ENCODE data around the gene INPP5D.
"Not testable (repeated sequence)": the region's sequence is repeated elsewhere in the genome, so short reads cannot be mapped to it uniquely, and the experiment has no call there.

The INPP5D gene

DNA sequence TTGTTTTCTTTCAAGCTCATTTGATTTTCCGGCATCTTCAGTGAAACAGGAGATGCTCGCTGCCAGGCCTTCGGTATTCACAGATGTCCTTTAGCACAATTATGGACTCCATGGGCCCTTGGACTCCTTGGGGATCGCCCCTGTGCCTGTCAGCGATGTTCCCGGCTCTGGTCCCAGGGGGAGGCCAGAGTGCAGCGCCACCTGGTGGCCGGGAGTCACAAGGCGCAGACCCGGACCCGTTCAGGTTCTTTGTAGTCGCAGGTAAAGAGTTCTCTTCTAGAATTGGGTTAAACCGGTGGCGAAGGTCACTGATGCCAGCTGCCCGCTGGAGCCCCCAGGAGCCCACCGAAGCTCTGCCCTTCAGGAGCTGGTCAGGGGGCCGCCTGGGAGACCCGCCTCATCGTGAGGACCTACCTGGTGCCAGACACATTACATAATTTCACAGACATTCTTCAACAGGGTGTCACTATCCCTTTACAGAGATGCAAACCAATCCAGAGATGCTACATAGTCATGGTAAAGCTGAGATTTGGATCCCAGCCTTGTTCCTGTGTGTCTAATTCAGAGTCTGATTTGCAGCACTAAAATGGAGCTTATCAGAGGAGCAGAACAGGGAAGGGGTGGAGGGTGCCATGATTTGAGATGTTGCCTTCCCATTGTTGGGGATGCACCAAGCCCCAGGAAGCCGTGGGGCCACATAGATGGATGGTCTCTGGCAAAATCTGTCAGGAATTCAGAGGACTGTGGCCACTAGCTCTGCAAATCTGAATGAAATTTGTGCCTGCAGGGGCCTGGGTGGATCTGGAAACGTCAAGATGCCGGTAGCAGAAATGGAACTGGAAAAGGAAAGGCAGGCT lies 6.0 kb upstream of the INPP5D start:
- peak; percentile 65 for DNase-seq (ENCODE audit: low spot score)

DNA sequence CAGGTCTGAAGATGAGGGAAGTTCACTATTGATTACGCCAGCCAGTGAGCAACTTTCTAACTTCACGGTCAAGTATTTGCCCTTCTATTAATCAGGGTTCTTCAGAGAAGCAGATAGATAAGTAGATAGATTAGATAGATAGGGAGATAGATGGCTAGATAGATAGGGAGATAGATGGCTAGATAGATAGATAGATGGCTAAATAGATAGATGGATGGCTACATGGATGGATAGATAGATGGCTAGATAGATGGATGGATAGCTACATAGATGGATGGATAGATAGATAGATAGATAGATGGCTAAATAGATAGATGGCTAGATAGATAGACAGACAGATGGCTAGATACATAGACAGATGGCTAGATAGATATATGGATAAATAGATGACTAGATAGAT lies 4.8 kb upstream of the INPP5D start:
- DNase-seq (ENCODE audit: low spot score): no peak

DNA sequence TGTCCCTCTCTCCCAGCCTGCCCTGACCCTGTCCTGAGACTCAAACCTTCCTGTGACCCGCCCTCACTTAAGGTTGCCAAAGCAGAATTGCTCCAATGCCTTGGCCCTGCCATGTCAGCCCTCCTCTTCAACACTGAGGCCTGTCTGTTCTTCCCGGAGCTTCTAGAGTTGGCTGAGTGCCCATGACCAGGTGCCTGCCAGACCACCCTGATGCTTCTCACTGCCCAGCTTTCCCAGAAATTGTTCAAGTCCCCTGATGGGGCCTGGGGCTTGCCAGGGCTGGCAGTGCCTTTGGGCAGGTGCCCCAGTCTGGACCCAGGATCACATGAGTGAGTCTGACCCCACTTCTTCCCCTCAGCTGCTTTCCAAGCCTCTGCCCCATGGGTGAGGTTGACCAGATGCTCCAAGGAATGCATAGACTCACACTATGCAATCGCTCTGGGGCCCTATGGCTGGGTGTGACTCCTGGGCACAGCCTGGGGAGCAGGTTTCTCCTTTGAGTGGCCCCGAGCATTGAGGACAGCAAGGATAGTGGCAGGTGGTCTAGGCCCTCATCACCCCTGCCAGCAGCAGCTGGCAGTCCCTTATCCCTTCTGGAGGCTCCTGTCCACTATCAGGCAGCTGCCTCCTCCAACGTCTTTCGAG lies 3.1 kb upstream of the INPP5D start:
- peak; percentile 42 for DNase-seq (ENCODE audit: low spot score)

- DNase-seq (ENCODE audit: low spot score): peak; percentile 58
Measured at GRCh38 chr2:233058717-233059546, 1.2 kb upstream of the INPP5D start.

DNA sequence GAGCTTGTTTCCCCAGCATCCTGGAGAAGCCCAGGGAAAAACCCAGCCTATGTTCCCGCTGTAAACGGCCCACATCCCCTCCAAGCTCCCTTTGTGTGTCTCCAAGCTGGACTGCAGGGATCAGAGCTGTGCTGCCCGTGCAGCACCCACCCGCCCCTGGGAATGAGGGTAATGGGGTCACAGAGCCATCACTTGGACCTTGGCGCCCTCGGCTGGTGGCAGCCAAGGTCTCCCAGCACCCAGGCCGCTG lies 670 bp upstream of the INPP5D start:
- no peak for DNase-seq (ENCODE audit: low spot score)

DNA sequence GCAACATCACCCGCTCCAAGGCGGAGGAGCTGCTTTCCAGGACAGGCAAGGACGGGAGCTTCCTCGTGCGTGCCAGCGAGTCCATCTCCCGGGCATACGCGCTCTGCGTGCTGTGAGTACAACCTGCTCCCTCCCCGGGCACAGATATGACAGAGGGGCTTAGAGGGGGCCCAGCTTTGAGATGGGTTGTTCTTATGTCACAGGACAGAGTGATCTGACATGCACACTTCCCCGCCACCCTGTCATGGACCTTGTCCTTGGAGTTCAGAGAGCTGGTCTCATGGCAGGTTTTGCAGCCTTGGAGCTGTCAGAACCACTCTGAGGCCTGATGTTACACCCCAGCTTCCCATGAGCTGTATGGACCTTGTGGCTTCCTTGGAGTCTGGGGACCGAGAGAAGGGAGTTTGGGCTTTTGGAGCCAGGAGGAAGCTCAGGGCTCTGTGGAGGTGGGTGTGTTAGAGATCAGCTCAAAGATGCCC lies 398 bp downstream of the INPP5D start:
- DNase-seq (ENCODE audit: low spot score): no peak

GRCh38 chr2:233060980-233061590 lies 943 bp downstream of the INPP5D start:
- peak; percentile 41 for DNase-seq (ENCODE audit: low spot score)

GRCh38 chr2:233061591-233062450 lies 1.7 kb downstream of the INPP5D start:
- DNase-seq (ENCODE audit: low spot score): peak; percentile 60

GRCh38 chr2:233062451-233062850 lies 2.3 kb downstream of the INPP5D start:
- peak; percentile 18 for DNase-seq (ENCODE audit: low spot score)

DNA sequence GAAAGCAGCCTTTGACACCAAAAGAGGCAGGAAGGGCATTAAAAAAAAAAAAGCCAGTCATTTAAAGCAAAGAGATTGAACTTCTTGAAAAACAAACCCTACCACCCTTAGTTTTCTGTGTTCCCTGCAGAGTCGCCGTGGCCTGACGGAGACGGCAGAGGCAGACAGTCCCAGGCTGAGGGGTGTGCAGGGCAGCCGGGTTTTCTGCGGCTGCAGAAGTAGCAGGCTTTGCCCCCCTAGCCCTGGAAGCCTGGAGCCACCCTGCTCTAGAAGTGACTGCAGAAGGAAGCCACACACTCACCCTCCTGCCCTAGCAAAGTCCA lies 2.8 kb downstream of the INPP5D start:
- no peak for DNase-seq (ENCODE audit: low spot score)

DNA sequence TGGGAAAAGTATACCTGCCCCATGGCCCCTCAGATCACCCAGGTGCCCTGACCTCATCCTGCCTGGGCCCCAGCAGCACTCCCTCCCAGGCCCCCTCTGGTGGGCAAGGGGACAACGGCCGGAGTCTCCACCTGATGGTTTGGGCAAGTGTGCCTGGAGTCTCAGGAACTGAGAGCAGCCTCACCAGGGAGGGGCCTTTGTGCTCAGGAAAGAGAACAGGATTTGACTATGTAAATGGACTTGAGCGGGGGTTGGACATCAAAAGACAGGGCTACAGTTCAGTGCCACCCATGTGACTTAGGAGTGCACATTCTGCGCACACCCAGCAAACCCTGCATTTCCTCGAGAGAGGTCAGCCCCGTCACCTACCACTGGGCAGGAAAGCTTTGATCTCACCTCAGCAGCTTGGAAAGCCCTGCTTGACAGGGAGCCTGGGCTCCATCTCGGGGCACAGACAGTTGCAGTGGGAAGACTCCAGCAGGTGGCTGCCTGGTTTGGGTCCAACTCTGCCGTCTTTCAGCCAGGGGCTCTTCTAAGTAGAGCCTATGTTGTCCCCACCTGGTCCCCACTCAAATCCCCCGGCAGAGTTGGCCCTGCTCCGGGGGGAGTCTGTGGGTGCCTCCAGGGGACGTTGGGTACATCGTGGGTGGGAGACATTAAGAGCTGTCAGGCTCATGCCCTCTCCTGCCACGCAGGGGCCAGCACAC lies 3.3 kb downstream of the INPP5D start:
- DNase-seq (ENCODE audit: low spot score): peak; percentile 54

- DNase-seq (ENCODE audit: low spot score): peak; percentile 67
Measured at GRCh38 chr2:233063976-233064411, 3.9 kb downstream of the INPP5D start.

DNA sequence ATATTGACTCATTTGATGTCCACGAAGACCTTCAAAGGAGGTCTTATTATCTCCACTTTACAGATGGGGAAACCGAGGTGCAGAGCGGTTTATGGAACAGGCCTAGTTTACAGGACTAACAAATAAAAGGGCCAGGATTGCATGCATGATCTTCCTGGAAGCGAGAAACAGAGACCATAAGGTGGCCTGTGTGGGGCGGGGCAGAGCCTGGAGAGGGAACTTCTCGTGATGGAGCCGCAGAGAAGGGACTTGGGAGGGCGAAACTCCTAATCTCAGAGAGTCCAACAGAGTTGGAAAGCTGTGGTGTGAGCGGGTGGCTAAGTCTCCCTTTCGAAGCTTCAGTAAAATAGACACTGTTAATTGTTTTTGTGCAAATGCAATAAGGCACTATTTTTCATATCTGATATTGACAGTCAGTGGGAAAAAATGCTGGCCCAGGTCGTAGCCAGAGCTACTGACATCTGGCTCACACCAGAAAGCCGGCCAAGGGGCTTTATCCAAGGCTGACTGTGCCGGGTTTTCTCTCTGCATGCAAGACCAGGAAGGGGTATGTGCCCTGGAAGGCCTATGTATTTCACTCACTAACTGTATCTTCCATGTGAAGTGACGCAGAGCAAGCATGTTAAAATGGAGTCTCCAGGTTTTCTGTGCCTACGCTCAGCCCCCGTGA lies 4.5 kb downstream of the INPP5D start:
- DNase-seq (ENCODE audit: low spot score): no peak

DNA sequence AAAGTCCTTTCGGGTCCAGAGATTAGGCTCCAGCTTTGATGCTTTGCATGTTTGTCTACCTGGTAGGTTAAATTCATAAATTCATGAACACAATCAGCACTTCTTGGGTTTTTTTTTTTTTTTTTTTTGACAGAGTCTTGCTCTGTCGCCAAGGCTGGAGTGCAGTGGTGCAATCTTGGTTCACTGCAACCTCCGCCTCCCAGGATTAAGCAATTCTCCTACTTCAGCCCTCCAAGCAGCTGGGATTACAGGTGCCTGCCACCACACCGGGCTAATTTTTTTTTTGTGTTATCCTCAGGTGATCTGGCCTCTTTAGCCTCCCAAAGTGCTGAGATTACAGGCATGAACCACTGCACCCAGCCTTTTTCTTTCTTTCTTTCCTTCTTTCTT lies 5.1 kb downstream of the INPP5D start:
- not testable (repeated sequence) for DNase-seq (ENCODE audit: low spot score)

GRCh38 chr2:233065954-233066470 lies 5.9 kb downstream of the INPP5D start:
- no peak for DNase-seq (ENCODE audit: low spot score)

GRCh38 chr2:233068762-233069418 lies 8.7 kb downstream of the INPP5D start:
- no peak for DNase-seq (ENCODE audit: low spot score)

GRCh38 chr2:233072838-233073237 lies 12.7 kb downstream of the INPP5D start:
- peak; percentile 23 for DNase-seq (ENCODE audit: low spot score)

- DNase-seq (ENCODE audit: low spot score): peak; percentile 50
Measured at GRCh38 chr2:233074106-233074505, 14.0 kb downstream of the INPP5D start.

Data from left forelimb (tissue), 1 donor.